GM19023 (cell line): ENCODE measurements around the gene ARPC4.
"Not testable (repeated sequence)": the region's sequence is repeated elsewhere in the genome, so short reads cannot be mapped to it uniquely, and the experiment has no call there.

Experiments
- ATAC-seq: cut with Tn5 transposase; IDR thresholded peaks from one replicate; pipeline ENCODE4 v1.9.1; 2021; ENCODE audit warnings: mild to moderate bottlenecking, moderate library complexity; ENCODE audit not compliant: unreplicated experiment

The ARPC4 gene

DNA sequence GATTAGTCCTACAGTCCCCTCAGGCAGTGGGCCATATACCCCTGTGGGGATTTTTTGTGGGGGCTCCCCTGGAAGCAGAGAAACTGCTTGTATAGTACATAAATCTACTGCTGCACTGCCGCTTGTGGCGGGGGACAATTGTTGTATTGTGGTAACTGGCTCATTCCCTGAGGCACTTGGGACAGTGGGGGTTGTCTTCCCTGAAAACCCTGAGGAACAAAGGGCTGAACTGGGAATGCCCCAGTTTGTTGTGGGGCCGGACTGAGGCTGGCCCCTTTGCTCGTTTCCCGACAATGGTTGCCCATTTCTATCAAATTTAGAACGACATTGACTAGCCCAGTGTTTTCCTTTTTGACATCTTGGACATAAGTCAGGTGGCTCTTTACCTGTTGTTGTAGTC, 58.5 kb downstream of the ARPC4 start:
- ATAC-seq = not testable (repeated sequence)

DNA sequence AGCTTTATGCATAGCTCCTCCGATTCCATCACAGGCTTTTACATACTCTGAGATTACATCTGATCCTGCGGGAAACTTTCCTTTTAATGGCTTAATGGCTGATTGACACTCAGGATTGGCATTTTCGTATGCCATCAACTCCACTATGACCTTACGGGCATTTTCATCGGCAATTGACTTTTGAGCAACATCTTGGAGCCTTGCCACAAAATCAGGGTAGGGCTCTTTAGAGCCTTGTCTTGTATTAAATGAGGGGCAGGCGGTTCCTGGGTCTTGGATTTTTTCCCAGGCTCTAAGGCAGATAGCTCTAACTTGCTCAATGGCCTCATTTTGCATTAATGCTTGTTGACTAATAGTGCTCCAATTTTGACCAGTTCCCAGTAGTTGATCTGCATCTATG, 59.0 kb downstream of the ARPC4 start:
- ATAC-seq = not testable (repeated sequence)

DNA sequence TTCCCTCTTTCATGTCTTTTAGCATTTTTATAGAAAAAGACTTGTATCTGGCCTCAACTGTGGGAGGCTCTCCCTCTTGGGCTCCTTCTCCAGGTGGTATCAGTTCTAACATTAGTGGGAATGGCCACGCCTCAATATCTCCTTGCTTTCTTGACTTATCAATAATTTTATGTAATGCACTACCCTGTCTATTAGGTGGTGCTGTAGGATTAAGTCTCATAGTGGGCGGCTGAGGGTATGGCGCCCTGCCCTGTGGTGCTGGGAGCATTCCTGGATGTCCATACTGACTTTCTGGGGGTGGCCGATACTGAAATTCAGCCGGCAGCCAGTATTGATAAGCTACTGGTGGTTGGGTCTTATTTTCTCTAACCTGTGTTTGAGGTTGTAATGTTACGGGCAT, 59.6 kb downstream of the ARPC4 start:
- ATAC-seq = no peak

DNA sequence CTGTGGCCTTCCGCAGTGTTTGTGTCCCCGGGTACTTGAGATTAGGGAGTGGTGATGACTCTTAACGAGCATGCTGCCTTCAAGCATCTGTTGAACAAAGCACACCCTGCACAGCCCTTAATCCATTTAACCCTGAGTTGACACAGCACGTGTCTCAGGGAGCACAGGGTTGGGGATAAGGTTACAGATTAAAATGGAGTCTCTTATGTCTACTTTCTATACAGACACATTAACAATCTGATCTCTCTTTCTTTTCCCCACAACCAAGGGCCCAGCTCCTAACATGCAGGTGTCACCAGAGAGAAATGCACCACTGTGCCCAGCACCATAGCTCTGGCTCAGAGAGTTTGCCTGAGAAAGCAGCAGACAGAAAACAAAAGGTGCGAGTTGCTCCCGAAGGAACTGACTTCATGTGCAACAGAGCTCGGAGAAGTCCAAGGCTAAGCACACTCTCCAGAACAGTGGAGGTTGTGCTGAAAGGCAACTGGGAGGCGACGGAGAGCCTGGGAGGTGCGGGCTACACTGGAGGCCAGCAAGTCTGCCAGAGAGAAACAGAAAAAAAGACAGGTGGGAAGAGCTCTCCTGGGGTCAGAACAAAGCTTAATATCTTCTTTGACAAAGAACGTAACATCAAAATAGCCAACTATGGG, 61.5 kb downstream of the ARPC4 start:
- not testable (repeated sequence) for ATAC-seq

DNA sequence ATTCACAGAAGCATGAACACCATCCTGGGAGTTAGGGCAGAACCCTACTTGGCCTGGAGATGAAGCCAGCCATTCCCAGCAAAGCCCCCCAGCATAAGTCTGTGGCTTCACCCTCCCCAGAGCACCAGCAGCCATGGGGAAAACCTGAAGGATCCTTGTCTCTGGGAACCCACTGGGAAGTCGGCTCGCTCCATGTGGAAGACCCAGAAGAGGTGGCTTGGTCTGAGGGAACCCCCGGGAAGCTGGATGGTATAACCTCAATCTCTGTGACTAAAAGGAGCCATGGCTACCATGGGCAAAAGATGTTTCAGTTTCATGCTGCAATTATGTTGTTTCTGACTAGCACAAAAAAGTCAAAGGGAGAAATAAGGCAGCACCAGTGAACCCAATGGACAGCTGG, 62.7 kb downstream of the ARPC4 start:
- no peak for ATAC-seq
